Memory B cell (primary cell): ENCODE measurements around the gene ST6GALNAC3.
A peak's percentile ranks its signal among the peaks of the same experiment; 100 is the strongest.
"Not testable (repeated sequence)": the region's sequence is repeated elsewhere in the genome, so short reads cannot be mapped to it uniquely, and the experiment has no call there.

Experiments
- ATAC-seq: fragments of 150-1000 bp; cut with Tn5 transposase; 2 replicates; pipeline ENCODE4 v1.10.0; 2021; ENCODE audit warnings: low read depth, mild to moderate bottlenecking, moderate library complexity
- DNase-seq, 2 donors: peaks; one replicate each; pipeline ENCODE4 v3.0.0; 2022; ENCODE audit warnings: low spot score in 2 of 2
- H3K27ac Mint-ChIP-seq: one replicate; pipeline ENCODE4 v1.8.0; 2022; ENCODE audit warnings: mild to moderate bottlenecking, moderate library complexity, mixed read lengths
- H3K27me3 Mint-ChIP-seq: one replicate; pipeline ENCODE4 v1.8.0; 2022; ENCODE audit warnings: mixed read lengths
- H3K36me3 Mint-ChIP-seq: one replicate; pipeline ENCODE4 v1.8.0; 2022; ENCODE audit warnings: mild to moderate bottlenecking, mixed read lengths
- H3K4me1 Mint-ChIP-seq: one replicate; pipeline ENCODE4 v1.8.0; 2022; ENCODE audit warnings: mixed read lengths
- H3K4me3 Mint-ChIP-seq: one replicate; pipeline ENCODE4 v1.8.0; 2022; ENCODE audit warnings: mild to moderate bottlenecking, moderate library complexity, mixed read lengths
- H3K9me3 Mint-ChIP-seq: one replicate; pipeline ENCODE4 v1.8.0; 2022; ENCODE audit warnings: mixed read lengths

ST6GALNAC3 gene

GRCh38 chr1:76632136-76632535 is 557.6 kb downstream of the ST6GALNAC3 start:
- no peak overlapping the region for H3K4me3 Mint-ChIP-seq
- H3K9me3 Mint-ChIP-seq, result peaks cover 3% of the 10 kb centered on the region
- no peaks in the 10 kb centered on the region for H3K27me3 Mint-ChIP-seq
- DNase-seq (no peak), ATAC-seq (no peak)
- peaks cover 7% of the 10 kb centered on the region for H3K36me3 Mint-ChIP-seq
- H3K4me1 Mint-ChIP-seq, result no peaks in the 10 kb centered on the region
- no peak overlapping the region for H3K27ac Mint-ChIP-seq

DNA sequence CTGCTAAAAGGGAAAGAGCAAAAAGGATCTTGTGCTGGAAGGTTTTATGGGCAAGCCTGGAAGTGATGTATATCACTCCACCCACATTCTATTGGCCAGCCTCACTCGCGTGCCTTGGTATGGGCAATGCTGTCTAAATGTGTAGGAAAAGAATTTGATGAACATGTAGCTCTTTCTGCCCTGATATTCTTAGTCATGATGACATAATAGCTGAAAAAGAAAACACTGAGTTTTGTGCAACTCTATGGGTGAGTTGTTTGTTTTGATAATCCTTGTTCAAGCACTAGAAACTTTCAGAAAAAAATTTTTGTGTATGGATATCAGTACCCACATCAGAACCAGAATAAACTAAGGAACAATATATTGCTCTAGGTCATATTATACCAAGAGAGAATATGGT is 561.2 kb downstream of the ST6GALNAC3 start:
- H3K36me3 Mint-ChIP-seq, result peaks cover 1% of the 10 kb centered on the region
- H3K4me3 Mint-ChIP-seq, result no peak overlapping the region
- no peak for DNase-seq
- no peaks in the 10 kb centered on the region for H3K4me1 Mint-ChIP-seq
- peaks cover 3% of the 10 kb centered on the region for H3K9me3 Mint-ChIP-seq
- no peak for ATAC-seq
- no peaks in the 10 kb centered on the region for H3K27me3 Mint-ChIP-seq
- H3K27ac Mint-ChIP-seq, result no peak overlapping the region

DNA sequence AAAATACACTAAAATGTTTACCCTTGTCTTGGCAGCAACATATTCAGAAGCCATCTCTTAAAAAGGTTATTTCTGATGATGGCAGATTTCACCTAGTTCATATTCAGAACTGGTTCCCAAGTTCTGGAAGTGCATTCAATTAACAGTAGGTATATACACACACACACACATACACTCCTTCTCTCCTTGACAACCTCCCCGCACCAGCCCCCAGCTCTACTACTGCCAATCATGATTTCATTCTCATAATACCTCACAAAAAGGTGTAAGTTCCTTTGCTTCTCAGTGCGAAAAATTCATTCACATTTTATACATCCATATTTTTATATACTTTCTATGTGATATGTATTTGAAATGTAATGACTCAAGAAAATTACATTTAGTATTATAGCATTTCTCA is 564.6 kb downstream of the ST6GALNAC3 start:
- no peak for ATAC-seq

DNA sequence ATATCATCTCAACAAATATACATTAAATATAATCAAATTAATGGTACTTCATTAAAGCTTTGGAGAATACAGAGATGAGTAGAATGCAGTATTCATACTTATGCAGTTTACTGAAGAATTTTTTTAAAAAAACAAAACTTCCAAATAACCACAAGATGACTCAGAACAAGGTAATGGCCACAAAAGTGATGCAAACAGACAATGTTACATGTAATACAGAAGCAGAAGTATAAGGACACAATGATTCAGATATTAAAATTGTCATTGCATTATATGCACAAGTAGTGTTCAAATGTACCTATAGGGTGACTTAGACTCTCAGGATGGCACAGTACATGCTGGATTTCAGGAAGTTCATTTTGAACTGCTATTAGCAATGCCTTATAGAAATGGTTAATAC is 565.5 kb downstream of the ST6GALNAC3 start:
- no peaks in the 10 kb centered on the region for H3K36me3 Mint-ChIP-seq
- no peaks in the 10 kb centered on the region for H3K27me3 Mint-ChIP-seq
- H3K4me3 Mint-ChIP-seq, result no peak overlapping the region
- DNase-seq (no peak), ATAC-seq (no peak)
- H3K4me1 Mint-ChIP-seq, result no peaks in the 10 kb centered on the region
- no peak overlapping the region for H3K27ac Mint-ChIP-seq
- peaks cover 4% of the 10 kb centered on the region for H3K9me3 Mint-ChIP-seq

More for the DNA sequence above, 564.6 kb downstream of the ST6GALNAC3 start:
- peaks cover 1% of the 10 kb centered on the region for H3K36me3 Mint-ChIP-seq
- no peaks in the 10 kb centered on the region for H3K4me1 Mint-ChIP-seq
- H3K9me3 Mint-ChIP-seq, result peaks cover 7% of the 10 kb centered on the region
- no peak overlapping the region for H3K27ac Mint-ChIP-seq
- no peak for DNase-seq
- no peaks in the 10 kb centered on the region for H3K27me3 Mint-ChIP-seq
- no peak overlapping the region for H3K4me3 Mint-ChIP-seq

GRCh38 chr1:76640723-76641122 is 566.2 kb downstream of the ST6GALNAC3 start:
- Mint-ChIP-seq H3K36me3 (no peaks in the 10 kb centered on the region), H3K27me3 (no peaks in the 10 kb centered on the region), H3K9me3 (peaks cover 3% of the 10 kb centered on the region), H3K4me3 (no peak overlapping the region), H3K4me1 (no peaks in the 10 kb centered on the region), H3K27ac (no peak overlapping the region)
- DNase-seq (no peak), ATAC-seq (no peak)

GRCh38 chr1:76644139-76644538 is 569.6 kb downstream of the ST6GALNAC3 start:
- peaks cover 3% of the 10 kb centered on the region for H3K9me3 Mint-ChIP-seq

DNA sequence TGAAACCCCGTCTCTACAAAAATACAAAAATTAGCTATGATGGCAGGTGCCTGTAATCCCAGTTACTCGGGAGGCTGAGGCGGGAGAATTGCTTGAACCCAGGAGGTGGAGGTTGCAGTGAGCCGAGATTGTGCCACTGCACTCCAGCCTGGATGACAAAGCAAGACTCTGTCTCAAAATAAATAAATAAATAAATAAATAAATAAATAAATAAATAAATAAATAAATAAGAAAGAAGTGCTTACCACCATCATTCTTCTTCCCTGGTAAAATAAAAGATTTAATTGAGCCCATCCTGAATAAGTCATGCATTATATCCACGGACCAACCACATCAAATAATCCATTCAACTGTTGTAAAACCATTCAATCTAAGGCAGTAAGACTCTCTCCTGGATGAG is 578.3 kb downstream of the ST6GALNAC3 start:
- not testable (repeated sequence) for ATAC-seq, H3K27me3 Mint-ChIP-seq, H3K4me1 Mint-ChIP-seq, DNase-seq, H3K4me3 Mint-ChIP-seq, H3K27ac Mint-ChIP-seq, H3K36me3 Mint-ChIP-seq
- peaks cover 10% of the 10 kb centered on the region for H3K9me3 Mint-ChIP-seq

More at GRCh38 chr1:76644139-76644538, 569.6 kb downstream of the ST6GALNAC3 start:
- ATAC-seq (no peak), DNase-seq (no peak)
- Mint-ChIP-seq H3K4me3 (no peak overlapping the region), H3K4me1 (no peaks in the 10 kb centered on the region), H3K27me3 (no peaks in the 10 kb centered on the region), H3K36me3 (no peaks in the 10 kb centered on the region), H3K27ac (no peak overlapping the region)

- ATAC-seq (no peak), DNase-seq (no peak)
- Mint-ChIP-seq H3K27ac (no peak overlapping the region), H3K36me3 (no peaks in the 10 kb centered on the region), H3K27me3 (no peaks in the 10 kb centered on the region), H3K9me3 (peaks cover 8% of the 10 kb centered on the region), H3K4me1 (no peaks in the 10 kb centered on the region), H3K4me3 (no peak overlapping the region)
Measured at GRCh38 chr1:76657623-76658022, 583.1 kb downstream of the ST6GALNAC3 start.

DNA sequence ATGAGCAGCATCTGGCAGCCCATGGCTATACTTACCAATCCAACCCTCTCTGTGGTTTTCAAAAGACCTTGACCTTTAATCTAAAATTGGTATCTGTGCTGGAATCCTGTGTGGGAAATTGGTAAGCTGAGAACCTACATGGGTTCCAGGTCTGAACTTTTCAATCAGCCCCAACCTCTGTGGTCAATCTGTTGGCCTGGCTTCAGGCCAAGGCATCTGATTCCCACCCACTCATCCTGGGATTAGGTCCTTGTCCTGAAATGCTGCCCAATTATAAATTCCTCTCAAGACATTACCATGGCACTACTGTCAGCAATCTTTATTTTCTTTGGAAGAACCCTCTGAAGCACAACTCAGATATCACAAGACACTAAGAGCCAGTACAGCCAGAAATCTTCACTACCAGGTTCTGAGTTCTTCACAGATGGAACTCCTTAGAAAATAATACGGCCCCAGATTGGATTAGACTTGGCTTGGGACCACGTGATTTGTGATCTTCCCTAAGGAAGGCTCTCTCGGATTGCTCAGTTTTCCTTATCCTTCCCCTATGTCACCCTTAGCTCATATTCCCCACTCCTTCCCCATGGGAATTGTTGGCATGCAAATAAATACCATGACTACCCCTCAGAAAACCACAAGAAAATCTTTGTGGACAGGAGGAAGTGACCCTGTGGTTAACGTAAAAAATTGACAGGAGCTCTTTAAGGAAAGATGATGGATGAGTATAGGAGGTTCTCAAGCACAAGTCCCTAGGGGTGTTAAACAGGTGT is 584.8 kb downstream of the ST6GALNAC3 start:
- no peak overlapping the region for H3K4me3 Mint-ChIP-seq
- no peak overlapping the region for H3K27ac Mint-ChIP-seq
- peaks cover 1% of the 10 kb centered on the region for H3K27me3 Mint-ChIP-seq
- no peak for ATAC-seq
- no peaks in the 10 kb centered on the region for H3K36me3 Mint-ChIP-seq
- peaks cover 9% of the 10 kb centered on the region for H3K9me3 Mint-ChIP-seq
- no peak for DNase-seq
- H3K4me1 Mint-ChIP-seq, result no peaks in the 10 kb centered on the region

DNA sequence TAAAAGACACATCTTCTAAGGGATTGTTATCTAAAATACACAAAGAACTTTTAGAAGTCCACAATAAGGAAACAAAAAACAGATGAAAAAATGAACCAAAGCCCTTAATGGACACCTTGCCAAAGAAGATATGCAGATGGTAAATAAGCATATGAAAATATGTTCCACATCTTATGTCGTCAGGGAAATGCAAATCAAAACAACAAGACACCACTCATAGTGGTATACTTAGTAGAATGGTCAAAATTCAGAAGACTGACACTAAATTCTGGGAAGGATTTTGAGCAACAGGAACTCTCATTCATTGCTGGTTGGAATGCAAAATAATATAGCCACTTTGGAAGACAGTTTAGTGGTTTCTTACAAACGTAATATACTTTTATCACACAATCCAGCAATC is 587.0 kb downstream of the ST6GALNAC3 start:
- no peaks in the 10 kb centered on the region for H3K4me1 Mint-ChIP-seq
- ATAC-seq, result no peak
- no peaks in the 10 kb centered on the region for H3K36me3 Mint-ChIP-seq
- H3K4me3 Mint-ChIP-seq, result no peak overlapping the region
- no peak for DNase-seq
- H3K27ac Mint-ChIP-seq, result no peak overlapping the region
- peaks cover 1% of the 10 kb centered on the region for H3K27me3 Mint-ChIP-seq
- peaks cover 10% of the 10 kb centered on the region for H3K9me3 Mint-ChIP-seq

GRCh38 chr1:76666499-76666898 is 592.0 kb downstream of the ST6GALNAC3 start:
- H3K27ac Mint-ChIP-seq, result no peak overlapping the region
- H3K27me3 Mint-ChIP-seq, result peaks cover 1% of the 10 kb centered on the region
- H3K9me3 Mint-ChIP-seq, result peaks cover 2% of the 10 kb centered on the region
- no peak for DNase-seq
- no peaks in the 10 kb centered on the region for H3K36me3 Mint-ChIP-seq
- ATAC-seq, result no peak
- peaks cover 7% of the 10 kb centered on the region for H3K4me1 Mint-ChIP-seq
- no peak overlapping the region for H3K4me3 Mint-ChIP-seq

DNA sequence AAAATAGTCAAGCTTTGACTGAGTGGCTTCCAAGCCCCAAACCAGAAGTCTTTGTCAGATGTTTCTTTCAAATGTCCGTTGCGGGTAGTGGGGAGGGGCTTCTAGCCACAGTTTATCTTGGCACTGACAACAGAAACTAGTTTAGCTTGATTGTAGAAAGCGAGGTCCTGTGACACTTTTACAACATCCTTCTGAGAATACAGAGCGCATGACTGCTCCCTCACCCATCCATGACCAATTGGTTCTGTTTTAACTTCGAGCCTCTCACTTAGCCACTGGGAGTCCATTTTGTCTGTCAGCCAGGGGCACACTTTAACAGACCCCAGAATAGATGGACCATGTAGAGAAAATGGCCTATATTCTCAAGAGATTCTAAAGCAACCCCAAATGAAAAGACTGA is 593.5 kb downstream of the ST6GALNAC3 start:
- DNase-seq (no peak), ATAC-seq (peak; percentile 71)
- H3K4me3 Mint-ChIP-seq, result no peak overlapping the region
- H3K27ac Mint-ChIP-seq, result no peak overlapping the region
- H3K27me3 Mint-ChIP-seq, result peaks cover 1% of the 10 kb centered on the region
- peaks cover 7% of the 10 kb centered on the region for H3K4me1 Mint-ChIP-seq
- no peaks in the 10 kb centered on the region for H3K36me3 Mint-ChIP-seq
- H3K9me3 Mint-ChIP-seq, result peaks cover 2% of the 10 kb centered on the region

- no peak for ATAC-seq
- Mint-ChIP-seq H3K36me3 (no peaks in the 10 kb centered on the region), H3K4me1 (peaks cover 7% of the 10 kb centered on the region), H3K4me3 (no peak overlapping the region), H3K27ac (no peak overlapping the region), H3K9me3 (peaks cover 2% of the 10 kb centered on the region), H3K27me3 (peaks cover 1% of the 10 kb centered on the region)
- DNase-seq, result no peak
Measured at GRCh38 chr1:76669131-76669530, 594.6 kb downstream of the ST6GALNAC3 start.

- Mint-ChIP-seq H3K4me3 (no peak overlapping the region), H3K27me3 (no peaks in the 10 kb centered on the region), H3K4me1 (peaks cover 7% of the 10 kb centered on the region), H3K27ac (no peak overlapping the region), H3K9me3 (no peaks in the 10 kb centered on the region), H3K36me3 (no peaks in the 10 kb centered on the region)
- ATAC-seq, result no peak
- DNase-seq, result no peak
Measured at GRCh38 chr1:76669624-76670315, 595.2 kb downstream of the ST6GALNAC3 start.
